Cardiac septum (tissue), 1 donor: ENCODE data around the gene CDO1. TPM values are rescaled to one million over a fixed set of nuclear protein-coding genes. Genes with fewer than 3 reads are reported as not detected.

Source experiments
- DNase-seq: peaks from one replicate; pipeline ENCODE4 v3.0.0-alpha.2; 2020; ENCODE audit warnings: low spot score
- intact Hi-C: fragments of 100-400 bp; cut with DNase I; formaldehyde crosslinking; loops from one replicate; pipeline ENCODE4 v1.14.0; 2022
- long read RNA-seq: library from polyadenylated mRNA; unstranded; transcript quantifications from one replicate; pipeline ENCODE4 v2.0.0, GENCODE V29; 2021
- total RNA-seq: library from RNA; stranded (reverse); fragmentation: NEBNext Ultra II Directional; extraction: Animal tissue kit (Norgen Biotek cat#: 25700); gene quantifications from one replicate; pipeline ENCODE4 v1.2.1, GENCODE V29; 2021
- donor health status: DM: no; HTN: no; CAD: no.

CDO1 gene
- total RNA-seq: 3.6 TPM
- long read RNA-seq, partial matches to known transcripts: 0 of 2 reads
- long read RNA-seq, other reads (novel, unspliced or antisense): 0 of 2 reads

- peak; percentile 76 for DNase-seq
- intact Hi-C loops: loop anchor here (5.0 kb wide), 1 partner anchor 39 kb away; no protein-coding TSS in a partner anchor
Observed at GRCh38 chr5:115816226-115817081, at the start of gene CDO1. Gene CDO1, minus strand, starts transcription at chr5:115816659. Its CDS starts 262 bp downstream, at chr5:115816397.

GRCh38 chr5:115859378-115859777 is 42.9 kb upstream of the CDO1 start:
- no peak for DNase-seq
- intact Hi-C loops: no loop called here

GRCh38 chr5:115858396-115858795 is 41.9 kb upstream of the CDO1 start:
- DNase-seq: no peak
- intact Hi-C loops: no loop called here

GRCh38 chr5:115857626-115858349 is 41.3 kb upstream of the CDO1 start:
- no peak for DNase-seq
- intact Hi-C loops: no loop called here

- intact Hi-C loops: no loop called here
- DNase-seq: no peak
Observed at GRCh38 chr5:115857057-115857479, 40.6 kb upstream of the CDO1 start.

GRCh38 chr5:115855959-115856358 is 39.5 kb upstream of the CDO1 start:
- intact Hi-C loops: no loop called here
- DNase-seq: no peak

- no peak for DNase-seq
- intact Hi-C loops: no loop called here
Observed at GRCh38 chr5:115854139-115854538, 37.7 kb upstream of the CDO1 start.

GRCh38 chr5:115850744-115851416 is 34.4 kb upstream of the CDO1 start:
- no peak for DNase-seq
- intact Hi-C loops: no loop called here

GRCh38 chr5:115849258-115849798 is 32.9 kb upstream of the CDO1 start:
- no peak for DNase-seq
- intact Hi-C loops: loop anchor here (10.0 kb wide), 1 partner anchor 675 kb away; no protein-coding TSS in a partner anchor

- intact Hi-C loops: loop anchor here (10.0 kb wide), 1 partner anchor 672 kb away; no protein-coding TSS in a partner anchor
Observed at GRCh38 chr5:115847290-115847689, 30.8 kb upstream of the CDO1 start.

GRCh38 chr5:115844321-115844817 is 27.9 kb upstream of the CDO1 start:
- intact Hi-C loops: loop anchor here (5.0 to 10.0 kb wide), 2 partner anchors 547 to 670 kb away; partner anchors contain the start of gene CCDC112
- no peak for DNase-seq

More at GRCh38 chr5:115847290-115847689, 30.8 kb upstream of the CDO1 start:
- DNase-seq: no peak

GRCh38 chr5:115843444-115844130 is 27.1 kb upstream of the CDO1 start:
- intact Hi-C loops: loop anchor here (5.0 to 10.0 kb wide), 2 partner anchors 546 to 669 kb away; partner anchors contain the start of gene CCDC112
- no peak for DNase-seq

GRCh38 chr5:115842952-115843351 is 26.5 kb upstream of the CDO1 start:
- intact Hi-C loops: loop anchor here (5.0 to 10.0 kb wide), 2 partner anchors 546 to 668 kb away; partner anchors contain the start of gene CCDC112

GRCh38 chr5:115842089-115842935 is 25.9 kb upstream of the CDO1 start:
- peak; percentile 78 for DNase-seq
- intact Hi-C loops: loop anchor here (5.0 to 10.0 kb wide), 2 partner anchors 545 to 668 kb away; partner anchors contain the start of gene CCDC112

More at GRCh38 chr5:115842952-115843351, 26.5 kb upstream of the CDO1 start:
- no peak for DNase-seq

GRCh38 chr5:115841382-115842088 is 25.1 kb upstream of the CDO1 start, which contains the start of the genes AP3S1 and ATG12:
Gene AP3S1, plus strand, starts transcription at chr5:115841935. Its CDS starts 103 bp downstream, at chr5:115842038.
Gene ATG12, minus strand, starts transcription at chr5:115841565. Its CDS starts 13 bp downstream, at chr5:115841552.
- intact Hi-C loops: loop anchor here (2.0 to 10.0 kb wide), 3 partner anchors 217 to 667 kb away; partner anchors contain the start of gene CCDC112

GRCh38 chr5:115840873-115841272 is 24.4 kb upstream of the CDO1 start:
- intact Hi-C loops: loop anchor here (2.0 to 10.0 kb wide), 3 partner anchors 216 to 666 kb away; partner anchors contain the start of gene CCDC112
- no peak for DNase-seq

More at GRCh38 chr5:115841382-115842088, 25.1 kb upstream of the CDO1 start, which contains the start of the genes AP3S1 and ATG12:
- peak; percentile 96 for DNase-seq
